ENCODE measurements around the gene AHSP.

DNA sequence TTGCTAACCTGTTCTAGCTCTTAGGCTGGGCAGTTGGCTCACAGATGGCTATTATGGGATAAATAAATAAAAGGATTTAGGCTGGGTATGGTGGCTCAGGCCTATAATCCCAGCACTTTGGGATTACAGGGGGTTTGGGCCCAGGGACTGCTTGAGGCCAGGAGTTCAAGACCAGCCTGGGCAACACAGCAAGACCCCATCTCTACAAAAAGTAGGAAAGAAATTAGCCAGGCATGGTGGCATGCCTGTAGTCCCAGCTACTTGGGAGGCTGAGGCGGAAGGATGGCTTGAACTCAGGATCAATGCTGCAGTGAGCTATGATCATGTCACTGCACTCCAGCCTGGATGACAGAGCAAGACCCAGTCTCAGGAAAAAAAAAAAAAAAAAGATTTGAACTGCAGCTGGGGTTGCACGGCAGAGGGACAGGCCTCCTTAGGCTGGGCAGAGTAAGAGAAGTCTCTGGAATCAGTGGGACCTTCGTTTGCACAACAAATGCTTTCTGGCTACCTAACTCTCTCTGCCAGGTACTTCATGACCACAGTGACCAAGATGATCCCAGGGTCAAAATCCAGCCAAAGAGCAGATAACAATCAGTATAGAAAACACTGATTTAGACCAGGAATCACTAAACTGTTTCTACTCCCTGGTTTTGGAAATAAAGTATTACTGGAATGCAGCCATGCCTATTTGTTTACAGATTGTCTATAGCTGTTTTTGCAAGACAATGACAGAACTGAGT, 26.3 kb upstream of the AHSP start:
- TF ChIP-seq, protein P1, sequence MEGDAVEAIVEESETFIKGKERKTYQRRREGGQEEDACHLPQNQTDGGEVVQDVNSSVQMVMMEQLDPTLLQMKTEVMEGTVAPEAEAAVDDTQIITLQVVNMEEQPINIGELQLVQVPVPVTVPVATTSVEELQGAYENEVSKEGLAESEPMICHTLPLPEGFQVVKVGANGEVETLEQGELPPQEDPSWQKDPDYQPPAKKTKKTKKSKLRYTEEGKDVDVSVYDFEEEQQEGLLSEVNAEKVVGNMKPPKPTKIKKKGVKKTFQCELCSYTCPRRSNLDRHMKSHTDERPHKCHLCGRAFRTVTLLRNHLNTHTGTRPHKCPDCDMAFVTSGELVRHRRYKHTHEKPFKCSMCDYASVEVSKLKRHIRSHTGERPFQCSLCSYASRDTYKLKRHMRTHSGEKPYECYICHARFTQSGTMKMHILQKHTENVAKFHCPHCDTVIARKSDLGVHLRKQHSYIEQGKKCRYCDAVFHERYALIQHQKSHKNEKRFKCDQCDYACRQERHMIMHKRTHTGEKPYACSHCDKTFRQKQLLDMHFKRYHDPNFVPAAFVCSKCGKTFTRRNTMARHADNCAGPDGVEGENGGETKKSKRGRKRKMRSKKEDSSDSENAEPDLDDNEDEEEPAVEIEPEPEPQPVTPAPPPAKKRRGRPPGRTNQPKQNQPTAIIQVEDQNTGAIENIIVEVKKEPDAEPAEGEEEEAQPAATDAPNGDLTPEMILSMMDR (conservative IDR thresholded peaks at IDR 0.05; ENCODE audit: low read length) = no peak
- no peak for TF ChIP-seq EZH2phosphoT487 (IDR thresholded peaks at IDR 0.05; ENCODE audit: borderline replicate concordance)
